ENCODE data around the gene PIWIL1.

- TF ChIP-seq CTCF (IDR thresholded peaks at IDR 0.05) (no peak), POLR2A (IDR thresholded peaks at IDR 0.05) (no peak)
Observed at GRCh38 chr12:130382818-130383217, 45.1 kb downstream of the PIWIL1 start.
